ENCODE results near the gene KHDRBS2.

Gene KHDRBS2

GRCh38 chr6:62229231-62229630 lies 56.8 kb downstream of the KHDRBS2 start:
- no peaks in the 10 kb centered on the region for H3K27me3 ChIP-seq (ENCODE audit: insufficient read depth, low read length, poor library complexity, severe bottlenecking)
- H3K4me1 ChIP-seq (ENCODE audit: insufficient read depth, low read length, poor library complexity, severe bottlenecking), result no peaks in the 10 kb centered on the region
- H3K79me2 ChIP-seq (ENCODE audit: insufficient read depth, low read length), result no peaks in the 10 kb centered on the region
- no peaks in the 10 kb centered on the region for H3K36me3 ChIP-seq (ENCODE audit: insufficient read depth, low read length)
- no peak overlapping the region for H3K4me2 ChIP-seq (ENCODE audit: low read depth, low read length, poor library complexity, severe bottlenecking)
- H3K9me3 ChIP-seq (ENCODE audit: insufficient read depth, low read depth, low read length), result no peaks in the 10 kb centered on the region; the same call in 1 of the 2 replicates
- H3K9me2 ChIP-seq (replicated peaks; ENCODE audit: low read depth, low read length), result no peaks in the 10 kb centered on the region
- H3K4me3 ChIP-seq (ENCODE audit: low read length, poor library complexity, severe bottlenecking), result no peak overlapping the region
- H2AFZ ChIP-seq (ENCODE audit: low read length), result no peak overlapping the region
- TF ChIP-seq EZH2phosphoT487 (IDR thresholded peaks at IDR 0.05; ENCODE audit: borderline replicate concordance), result no peak
- TF ChIP-seq CTCF (conservative IDR thresholded peaks at IDR 0.05; ENCODE audit: low read length), result no peak
- no peak overlapping the region for H3K9ac ChIP-seq (ENCODE audit: low read depth, low read length, poor library complexity, severe bottlenecking)
- no peaks in the 10 kb centered on the region for H4K20me1 ChIP-seq (ENCODE audit: insufficient read depth, low read length, poor library complexity, severe bottlenecking)
- no peaks in the 10 kb centered on the region for H3F3A ChIP-seq (ENCODE audit: low read depth)

GRCh38 chr6:62217866-62218265 lies 68.2 kb downstream of the KHDRBS2 start:
- Histone ChIP-seq H3K36me3 (ENCODE audit: insufficient read depth, low read length) (no peaks in the 10 kb centered on the region), H3K79me2 (ENCODE audit: insufficient read depth, low read length) (no peaks in the 10 kb centered on the region), H3K9me3 (ENCODE audit: insufficient read depth, low read depth, low read length) (no peaks in the 10 kb centered on the region), H3K9ac (ENCODE audit: low read depth, low read length, poor library complexity, severe bottlenecking) (no peak overlapping the region), H3K4me1 (ENCODE audit: insufficient read depth, low read length, poor library complexity, severe bottlenecking) (no peaks in the 10 kb centered on the region), H2AFZ (ENCODE audit: low read length) (no peak overlapping the region), H3K9me2 (replicated peaks; ENCODE audit: low read depth, low read length) (no peaks in the 10 kb centered on the region), H3F3A (ENCODE audit: low read depth) (no peaks in the 10 kb centered on the region), H3K4me3 (ENCODE audit: low read length, poor library complexity, severe bottlenecking) (no peak overlapping the region), H3K4me2 (ENCODE audit: low read depth, low read length, poor library complexity, severe bottlenecking) (no peak overlapping the region), H4K20me1 (ENCODE audit: insufficient read depth, low read length, poor library complexity, severe bottlenecking) (no peaks in the 10 kb centered on the region), H3K27me3 (ENCODE audit: insufficient read depth, low read length, poor library complexity, severe bottlenecking) (no peaks in the 10 kb centered on the region)
- TF ChIP-seq CTCF (conservative IDR thresholded peaks at IDR 0.05; ENCODE audit: low read length), result no peak
- TF ChIP-seq EZH2phosphoT487 (IDR thresholded peaks at IDR 0.05; ENCODE audit: borderline replicate concordance), result no peak

- no peaks in the 10 kb centered on the region for H3K9me2 ChIP-seq (replicated peaks; ENCODE audit: low read depth, low read length)
- no peaks in the 10 kb centered on the region for H3K27me3 ChIP-seq (ENCODE audit: insufficient read depth, low read length, poor library complexity, severe bottlenecking)
- no peaks in the 10 kb centered on the region for H3K36me3 ChIP-seq (ENCODE audit: insufficient read depth, low read length)
- TF ChIP-seq CTCF (conservative IDR thresholded peaks at IDR 0.05; ENCODE audit: low read length), result no peak
- TF ChIP-seq EZH2phosphoT487 (IDR thresholded peaks at IDR 0.05; ENCODE audit: borderline replicate concordance), result no peak
- no peaks in the 10 kb centered on the region for H3F3A ChIP-seq (ENCODE audit: low read depth)
- H3K9ac ChIP-seq (ENCODE audit: low read depth, low read length, poor library complexity, severe bottlenecking), result no peak overlapping the region
- H2AFZ ChIP-seq (ENCODE audit: low read length), result no peak overlapping the region
- no peak overlapping the region for H3K4me2 ChIP-seq (ENCODE audit: low read depth, low read length, poor library complexity, severe bottlenecking)
- H3K79me2 ChIP-seq (ENCODE audit: insufficient read depth, low read length), result no peaks in the 10 kb centered on the region
- no peaks in the 10 kb centered on the region for H4K20me1 ChIP-seq (ENCODE audit: insufficient read depth, low read length, poor library complexity, severe bottlenecking)
- H3K4me3 ChIP-seq (ENCODE audit: low read length, poor library complexity, severe bottlenecking), result no peak overlapping the region
- no peaks in the 10 kb centered on the region for H3K4me1 ChIP-seq (ENCODE audit: insufficient read depth, low read length, poor library complexity, severe bottlenecking)
- H3K9me3 ChIP-seq (ENCODE audit: insufficient read depth, low read depth, low read length), result no peaks in the 10 kb centered on the region
Observed at GRCh38 chr6:62202078-62202477, 83.9 kb downstream of the KHDRBS2 start.
